ENCODE results near the gene GPX3. TPM values are rescaled to one million over a fixed set of nuclear protein-coding genes. Genes with fewer than 3 reads are reported as not detected.

Gene GPX3
- total and polyA plus RNA-seq, 9 of the 15 experiments (the other 6 are each of a cell fraction or from before 2014, with no cell fraction given), result 0.25 to 0.86 TPM; not detected in 7

DNA sequence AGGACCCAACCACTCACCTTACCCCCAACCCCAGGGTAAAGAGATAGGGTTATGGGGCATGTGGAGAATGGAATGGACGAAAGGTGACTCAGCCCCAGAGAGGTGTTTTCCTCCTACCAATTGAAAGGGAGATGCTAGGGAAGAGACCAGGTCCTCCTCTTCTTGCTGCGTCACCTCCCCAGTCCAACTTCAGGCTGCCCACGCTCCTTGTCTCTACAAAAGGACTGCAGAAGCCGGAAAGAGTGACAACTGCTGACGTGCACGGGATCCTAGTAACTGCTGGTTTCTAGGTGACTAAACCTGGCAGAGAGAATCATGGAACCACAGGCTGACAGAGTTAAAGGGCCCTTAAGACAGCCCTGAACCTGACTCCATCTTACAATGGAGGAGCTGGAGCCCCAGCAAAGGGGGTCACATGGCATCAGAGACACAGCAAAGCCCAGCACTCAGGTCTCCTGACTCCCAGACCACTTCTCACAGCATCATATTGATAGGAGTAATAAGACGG lies 2.2 kb downstream of the GPX3 start (continued):
- TF ChIP-seq, protein P1, sequence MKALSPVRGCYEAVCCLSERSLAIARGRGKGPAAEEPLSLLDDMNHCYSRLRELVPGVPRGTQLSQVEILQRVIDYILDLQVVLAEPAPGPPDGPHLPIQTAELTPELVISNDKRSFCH (CRISPR knock-in tag; IDR thresholded peaks at IDR 0.05), result no peak
- TF ChIP-seq, protein P1 (tag; IDR thresholded peaks at IDR 0.05), result no peak

- Histone ChIP-seq H3K4me2 (ENCODE audit: insufficient read depth, low read length) (peak overlapping the region; percentile 51), H3K9ac (ENCODE audit: insufficient read depth in 1 of 2, low read depth in 2 of 2, low read length in 2 of 2) (peak overlapping the region; percentile 32 to 35; a peak in 2 of 4 replicates), H3K4me1 (replicated peaks in 1 of 2; ENCODE audit: control insufficient read depth in 2 of 2, insufficient read depth in 2 of 2, low read length in 2 of 2) (peaks cover 33 to 38% of the 10 kb centered on the region in 2 experiments), H3K79me2 (ENCODE audit: control insufficient read depth, insufficient read depth, low read length) (no peaks in the 10 kb centered on the region), H3K36me3 (ENCODE audit: control insufficient read depth, insufficient read depth, low read length) (peaks cover 3% of the 10 kb centered on the region; the same call in 2 of the 3 replicates), H3K27ac (ENCODE audit: extremely low read depth, low read depth, low read length) (peak overlapping the region; percentile 78), H3K9me1 (ENCODE audit: control insufficient read depth, insufficient read depth, low read length) (no peaks in the 10 kb centered on the region), H4K20me1 (replicated peaks; ENCODE audit: control insufficient read depth, insufficient read depth, low read length) (no peaks in the 10 kb centered on the region), H2AFZ (ENCODE audit: low read depth, low read length) (peak overlapping the region; percentile 82), H3K4me3 (no peak overlapping the region), H3K27me3 (ENCODE audit: control insufficient read depth in 2 of 2, insufficient read depth in 2 of 2, low read length in 2 of 2) (no peaks in the 10 kb centered on the region), H3K9me3 (replicated peaks; ENCODE audit: control insufficient read depth, insufficient read depth, low read depth, low read length) (no peaks in the 10 kb centered on the region)
- no TSS peak for BruUV-seq (replicated peaks)
- intact Hi-C loops (cut with micrococcal nuclease) (no loop called here), in situ Hi-C loops (cut with MboI) (no loop called here)
- DNase-seq (ENCODE audit: extremely low read depth in 1 of 4, low spot score in 3 of 4) (peak; percentile 70 to 82 (median 74)), FAIRE-seq (no peak), ATAC-seq (peak; percentile 75)
- ChIA-PET CTCF (ENCODE audit: low intra/inter-chr PET ratio) (no interaction called here), POLR2A (no interaction called here)
- WGBS (ENCODE audit: insufficient coverage, low coverage, missing lambda C conversion rate), result 7% methylated on average over 5 of the region's 5 CpGs
- 0 out of 2 replicates have a peak, but pooled peaks have one; percentile 28 for TF ChIP-seq MEF2D (tag; conservative IDR thresholded peaks at IDR 0.05; ENCODE audit: low read depth)
- TF ChIP-seq MECOM (CRISPR knock-in tag; IDR thresholded peaks at IDR 0.05), result 0 out of 2 replicates have a peak, but pooled peaks have one; percentile 3
- no peak for TF ChIP-seq NR4A1 (CRISPR knock-in tag; IDR thresholded peaks at IDR 0.05)
- peak; percentile 88 for TF ChIP-seq NR4A1 (tag; IDR thresholded peaks at IDR 0.05)
- TF ChIP-seq SMARCA4 (IDR thresholded peaks at IDR 0.05), result peak; percentile 52; the same call in 1 of the 2 replicates
- peak; percentile 74 for TF ChIP-seq BHLHE40 (IDR thresholded peaks at IDR 0.05; ENCODE audit: low read length)
- TF ChIP-seq MTA1 (IDR thresholded peaks at IDR 0.05; ENCODE audit: borderline replicate concordance), result 0 out of 2 replicates have a peak, but pooled peaks have one; percentile 56
- 0 out of 2 replicates have a peak, but pooled peaks have one; percentile 13 for TF ChIP-seq HSF4 (CRISPR knock-in tag; IDR thresholded peaks at IDR 0.05; ENCODE audit: borderline replicate concordance)
- peak; percentile 63 for TF ChIP-seq HDAC2 (IDR thresholded peaks at IDR 0.05)
- peak; percentile 24; the same call in 1 of the 2 replicates for TF ChIP-seq ZNF311 (CRISPR knock-in tag; IDR thresholded peaks at IDR 0.05)
- TF ChIP-seq SMARCC2 (IDR thresholded peaks at IDR 0.05; ENCODE audit: low read depth), result peak; percentile 50; the same call in 1 of the 2 replicates
- TF ChIP-seq ZNF253 (CRISPR knock-in tag; conservative IDR thresholded peaks at IDR 0.05), result no peak
- peak; percentile 38; the same call in 1 of the 2 replicates for TF ChIP-seq BCOR (IDR thresholded peaks at IDR 0.05)
- peak; percentile 21; the same call in 1 of the 2 replicates for TF ChIP-seq ZNF316 (IDR thresholded peaks at IDR 0.05)
- TF ChIP-seq TEAD4 (IDR thresholded peaks at IDR 0.05; ENCODE audit: low read length), result peak; percentile 59
- TF ChIP-seq TEAD4 (CRISPR knock-in tag; IDR thresholded peaks at IDR 0.05; ENCODE audit: borderline replicate concordance), result no peak
- TF ChIP-seq, protein P2, sequence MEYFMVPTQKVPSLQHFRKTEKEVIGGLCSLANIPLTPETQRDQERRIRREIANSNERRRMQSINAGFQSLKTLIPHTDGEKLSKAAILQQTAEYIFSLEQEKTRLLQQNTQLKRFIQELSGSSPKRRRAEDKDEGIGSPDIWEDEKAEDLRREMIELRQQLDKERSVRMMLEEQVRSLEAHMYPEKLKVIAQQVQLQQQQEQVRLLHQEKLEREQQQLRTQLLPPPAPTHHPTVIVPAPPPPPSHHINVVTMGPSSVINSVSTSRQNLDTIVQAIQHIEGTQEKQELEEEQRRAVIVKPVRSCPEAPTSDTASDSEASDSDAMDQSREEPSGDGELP (CRISPR knock-in tag; IDR thresholded peaks at IDR 0.05; ENCODE audit: borderline replicate concordance), result peak; percentile 48; the same call in 1 of the 2 replicates
- TF ChIP-seq HDAC1 (IDR thresholded peaks at IDR 0.05), result peak in 1 of 2 experiments; percentile 46; a peak in 2 of 4 replicates
- no peak for TF ChIP-seq PML (IDR thresholded peaks at IDR 0.05; ENCODE audit: low read length)
Observed at GRCh38 chr5:151023047-151023615, 2.7 kb downstream of the GPX3 start.

Data from K562 (cell line).